Left ventricle myocardium superior (tissue), 1 donor: Measurements from ENCODE around the gene CSNK1G1. TPM values are rescaled to one million over a fixed set of nuclear protein-coding genes. Genes with fewer than 3 reads are reported as not detected.

ENCODE experiments used
- ATAC-seq: fragments of 200-7000 bp; cut with Tn5 transposase; one replicate; pipeline ENCODE4 v1.9.1; 2020; ENCODE audit warnings: mild to moderate bottlenecking, moderate library complexity
- DNase-seq: peaks from one replicate; pipeline ENCODE4 v3.0.0-alpha.2; 2020
- intact Hi-C: fragments of 100-400 bp; cut with micrococcal nuclease; formaldehyde crosslinking; loops from one replicate; pipeline ENCODE4 v1.11.0; 2022
- total RNA-seq: library from RNA; stranded (reverse); fragmentation: NEBNext Ultra II Directional; extraction: Animal tissue kit (Norgen Biotek cat#: 25700); gene quantifications from one replicate; pipeline ENCODE4 v1.2.1, GENCODE V29; 2021
- donor health status: DM: no; HTN: yes; CAD: no; lungs with severe emphysema.

Gene CSNK1G1
- total RNA-seq, 1 donor from 2014 or later = 8.2 TPM

DNA sequence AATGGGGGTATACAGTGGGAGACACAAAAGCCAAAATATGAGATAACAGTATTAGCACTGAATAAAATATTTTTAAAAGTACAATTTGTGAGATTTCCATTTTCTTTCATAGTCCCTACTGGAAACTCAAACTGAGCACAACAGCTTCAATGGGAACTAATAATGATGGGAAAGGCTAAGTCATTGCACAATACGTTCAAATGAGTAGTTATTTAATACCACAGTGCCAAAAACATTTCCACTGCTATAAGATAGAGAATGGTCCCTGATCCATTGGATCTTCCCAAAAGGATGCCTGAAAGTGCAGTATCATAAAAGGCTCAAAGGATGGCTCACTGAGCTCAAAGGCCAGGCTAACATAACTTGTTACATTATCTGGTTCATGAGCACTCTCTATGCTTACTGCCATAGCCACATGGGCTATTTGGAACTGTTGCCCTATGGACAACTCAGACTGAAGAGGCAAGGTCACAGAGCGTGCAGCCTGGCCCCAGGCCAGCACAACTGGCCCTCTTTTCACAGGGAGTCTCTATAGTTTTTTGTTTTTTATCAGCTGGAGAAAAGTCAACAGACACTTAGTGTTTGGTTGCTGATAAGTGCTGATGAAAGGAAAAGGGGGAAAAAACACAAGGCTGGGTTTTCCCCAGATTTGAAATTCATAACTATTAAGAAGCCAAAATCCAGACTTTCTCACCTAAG is 139.1 kb downstream of the CSNK1G1 start:
- intact Hi-C loops = no loop called here
- ATAC-seq (peak; percentile 66), DNase-seq (peak; percentile 59)

DNA sequence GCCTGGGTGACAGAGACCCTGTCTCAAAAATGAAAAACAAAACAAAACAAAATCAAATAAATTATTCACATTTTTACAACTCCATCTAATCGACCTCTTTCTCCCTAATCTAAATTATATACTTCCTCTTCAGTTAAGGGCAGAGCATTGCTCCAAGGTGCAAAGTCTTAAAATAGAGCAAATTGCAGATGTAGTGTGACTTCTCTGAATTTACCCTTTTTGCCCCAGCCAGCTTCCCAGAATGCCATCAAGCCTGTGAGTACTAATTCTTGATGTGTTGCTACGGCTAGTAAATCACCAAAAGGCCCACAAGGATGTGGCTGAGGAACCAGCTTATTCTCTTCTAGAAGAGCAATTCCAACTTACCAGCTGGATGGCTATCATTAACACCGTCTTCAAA is 139.8 kb downstream of the CSNK1G1 start:
- DNase-seq = no peak
- intact Hi-C loops = no loop called here
- no peak for ATAC-seq

DNA sequence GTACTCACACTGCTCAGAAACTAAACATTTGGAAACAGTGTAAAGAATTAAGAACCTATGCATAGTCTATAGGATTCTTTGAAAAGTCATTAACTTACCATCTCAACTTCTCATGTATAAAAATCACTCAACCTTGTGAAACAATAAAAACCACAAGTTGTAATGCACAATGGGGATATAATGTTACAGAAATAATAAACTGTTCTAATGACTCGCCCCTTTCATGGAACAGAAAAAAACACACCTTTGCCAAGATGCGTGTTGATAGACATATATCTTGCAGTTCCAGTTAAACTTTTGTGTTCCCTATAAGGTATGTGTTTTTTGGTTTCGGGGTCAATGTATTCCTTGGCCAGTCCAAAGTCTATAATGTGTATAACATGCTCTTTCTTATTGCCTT is 142.3 kb downstream of the CSNK1G1 start:
- ATAC-seq (no peak), DNase-seq (no peak)
- intact Hi-C loops = no loop called here

DNA sequence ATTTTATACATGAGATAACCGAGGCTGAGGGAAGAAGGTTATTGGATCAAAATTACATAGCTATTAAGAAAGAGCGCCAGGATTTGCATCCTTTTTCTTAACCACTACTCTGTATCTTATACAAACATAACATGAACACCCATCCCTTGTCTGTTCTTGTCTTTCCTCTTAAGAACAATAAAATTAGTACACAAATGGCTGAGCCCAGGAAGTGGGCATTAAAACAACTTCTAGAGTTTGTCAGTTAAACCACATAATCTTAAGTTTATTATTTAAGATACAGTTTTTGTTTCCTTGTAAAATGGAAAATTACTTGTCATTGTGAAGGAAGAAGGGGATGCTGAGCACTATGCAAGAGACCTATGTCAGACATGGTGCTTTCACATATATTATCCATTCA is 144.3 kb downstream of the CSNK1G1 start:
- intact Hi-C loops = no loop called here

DNA sequence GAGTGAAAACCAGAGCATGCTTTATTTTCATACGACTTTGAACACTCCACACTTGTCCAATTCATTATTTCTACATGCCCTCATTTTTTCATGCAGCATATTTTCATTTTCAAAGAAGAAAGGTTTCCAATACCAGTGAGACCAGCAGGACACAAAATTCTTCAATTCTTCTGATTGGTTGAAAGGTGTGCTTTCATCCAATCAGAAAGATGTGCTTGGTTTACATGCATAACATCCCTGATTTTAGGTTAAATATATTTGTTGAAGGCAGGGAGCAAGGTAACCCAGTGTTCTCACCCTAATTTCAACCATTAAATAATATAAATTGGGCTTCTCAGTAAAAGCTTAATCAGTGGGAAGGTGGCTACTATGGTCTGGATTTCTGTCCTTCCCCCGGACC is 145.6 kb downstream of the CSNK1G1 start:
- intact Hi-C loops = no loop called here
- DNase-seq (no peak), ATAC-seq (no peak)

More for the DNA sequence above, 144.3 kb downstream of the CSNK1G1 start:
- ATAC-seq = no peak
- DNase-seq = no peak

DNA sequence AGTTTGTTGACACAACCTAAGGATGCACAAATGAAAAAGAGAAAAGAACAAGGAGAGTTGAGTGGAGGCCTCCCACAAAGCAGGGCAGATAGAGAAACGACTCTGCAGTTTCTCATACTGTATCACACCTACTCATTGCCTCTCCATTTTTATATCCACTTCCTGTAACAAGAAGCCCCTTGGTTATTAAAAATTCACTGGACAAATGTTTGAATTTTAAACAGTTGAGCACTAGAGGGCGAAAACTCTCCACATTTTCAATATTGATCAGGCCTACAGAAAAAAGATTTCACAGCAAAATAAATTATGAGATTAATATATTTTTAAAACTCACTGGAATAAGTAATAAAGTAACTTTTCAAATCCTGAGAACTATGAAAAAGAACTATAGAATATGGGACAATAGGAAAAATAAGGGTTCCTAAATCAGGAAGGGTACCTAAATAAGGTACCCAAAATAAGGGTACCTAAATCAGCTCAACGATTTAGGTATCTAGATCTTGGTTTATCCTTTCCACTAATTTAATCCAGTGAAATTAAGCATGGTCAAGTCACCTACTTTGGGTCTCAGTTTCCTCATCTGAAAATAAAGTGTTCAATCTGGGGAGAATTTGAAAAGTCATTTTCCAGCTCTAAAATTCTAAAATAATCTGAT is 146.2 kb downstream of the CSNK1G1 start:
- intact Hi-C loops = no loop called here
- DNase-seq (no peak), ATAC-seq (no peak)

DNA sequence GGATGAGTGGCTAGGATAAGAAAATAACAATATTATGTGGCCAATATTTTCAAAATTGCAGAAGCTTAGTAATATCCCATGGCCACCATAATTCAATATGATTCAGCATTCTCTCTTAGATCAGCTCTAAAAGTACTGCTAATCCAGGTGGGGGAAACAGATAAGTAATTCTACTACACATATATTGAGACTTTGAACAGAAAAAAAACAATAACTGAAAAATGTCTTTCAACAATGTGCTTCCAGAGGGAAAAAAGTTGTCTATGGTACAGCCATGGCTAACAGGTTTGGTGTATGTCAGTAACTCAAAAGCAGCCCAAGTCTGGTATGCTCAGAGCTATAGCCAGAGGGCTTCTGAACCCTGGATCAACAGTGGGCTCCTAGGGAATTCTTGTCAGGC is 150.8 kb downstream of the CSNK1G1 start:
- intact Hi-C loops = no loop called here
- ATAC-seq = no peak
- DNase-seq = no peak

DNA sequence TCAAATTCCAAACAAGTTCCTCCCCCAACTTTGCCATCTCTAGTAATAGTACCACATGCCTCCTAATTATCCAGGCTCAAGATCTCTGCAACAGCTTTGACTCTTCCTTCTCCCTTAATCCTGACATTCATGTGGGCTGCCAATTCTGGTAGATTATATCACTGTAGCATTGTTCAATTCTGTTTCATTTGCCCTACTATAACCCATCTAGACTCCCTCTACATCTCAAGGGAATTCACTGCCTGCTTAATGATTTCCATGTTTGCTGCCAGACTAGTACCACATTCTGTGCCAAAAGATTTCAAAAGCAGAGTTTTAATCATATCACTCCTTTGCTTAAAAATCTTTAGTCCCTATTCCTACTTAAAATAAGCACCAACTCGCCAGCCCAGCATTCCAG is 158.5 kb downstream of the CSNK1G1 start:
- intact Hi-C loops = no loop called here
- no peak for DNase-seq
- peak; percentile 54 for ATAC-seq

DNA sequence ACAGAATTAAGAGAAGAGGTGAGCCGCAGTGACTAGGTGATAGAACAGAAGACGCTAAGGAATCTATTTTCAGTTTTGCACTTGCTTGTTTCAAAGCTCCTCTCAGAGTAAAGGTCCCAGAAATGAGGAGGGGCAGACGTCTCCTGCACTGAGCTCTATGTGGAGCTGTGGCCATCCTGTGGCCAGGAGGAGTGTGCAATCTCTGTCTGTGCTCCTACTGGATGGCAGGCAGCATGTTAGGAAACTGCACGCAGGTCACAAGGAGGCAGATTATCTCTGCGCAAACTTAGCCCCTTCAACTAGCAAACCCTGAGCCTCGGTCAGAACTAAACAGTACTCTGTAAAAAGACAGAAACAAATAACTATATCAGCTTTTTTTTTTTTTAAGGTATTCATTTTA is 162.0 kb downstream of the CSNK1G1 start:
- peak; percentile 24 for ATAC-seq
- no peak for DNase-seq
- intact Hi-C loops = no loop called here

DNA sequence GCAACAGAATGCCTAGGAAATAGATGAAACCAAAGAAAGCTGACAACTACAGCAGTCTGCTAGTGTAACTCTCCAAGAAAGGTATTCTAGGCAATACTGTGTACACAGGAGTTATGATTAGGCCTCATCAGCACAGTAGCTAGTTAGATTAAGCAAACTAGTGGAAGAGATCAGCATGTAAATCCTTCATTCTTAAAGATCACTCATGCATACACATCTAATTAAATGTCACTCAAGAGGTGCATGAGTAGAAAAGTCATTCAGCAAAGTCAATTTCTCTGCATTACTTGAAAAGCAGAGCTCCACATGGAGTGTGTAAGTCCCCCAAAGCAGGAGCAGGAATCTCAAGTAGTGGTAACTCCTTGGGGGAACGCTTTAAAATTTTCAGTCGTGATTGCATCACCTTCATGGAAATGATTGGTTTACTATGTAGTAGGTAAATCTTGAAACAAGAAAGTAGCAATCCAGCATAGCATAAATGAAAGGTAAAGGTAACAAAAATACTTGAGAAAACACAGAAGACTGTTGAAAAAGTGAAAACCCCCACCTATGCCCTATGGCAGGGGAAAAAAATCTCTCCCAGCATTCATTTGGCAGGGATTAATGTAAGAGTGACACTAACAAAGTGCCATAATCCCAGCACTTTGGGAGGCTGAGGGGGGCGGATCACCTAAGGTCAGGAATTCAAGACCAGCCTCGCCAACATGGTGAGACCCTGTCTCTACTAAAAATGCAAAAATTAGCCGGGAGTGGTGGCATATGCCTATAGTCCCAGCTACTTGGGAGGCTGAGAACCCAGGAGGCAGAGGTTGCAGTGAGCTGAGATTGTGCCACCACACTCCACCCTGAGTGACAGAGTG is 163.8 kb downstream of the CSNK1G1 start:
- intact Hi-C loops = no loop called here
- ATAC-seq (no peak), DNase-seq (no peak)

DNA sequence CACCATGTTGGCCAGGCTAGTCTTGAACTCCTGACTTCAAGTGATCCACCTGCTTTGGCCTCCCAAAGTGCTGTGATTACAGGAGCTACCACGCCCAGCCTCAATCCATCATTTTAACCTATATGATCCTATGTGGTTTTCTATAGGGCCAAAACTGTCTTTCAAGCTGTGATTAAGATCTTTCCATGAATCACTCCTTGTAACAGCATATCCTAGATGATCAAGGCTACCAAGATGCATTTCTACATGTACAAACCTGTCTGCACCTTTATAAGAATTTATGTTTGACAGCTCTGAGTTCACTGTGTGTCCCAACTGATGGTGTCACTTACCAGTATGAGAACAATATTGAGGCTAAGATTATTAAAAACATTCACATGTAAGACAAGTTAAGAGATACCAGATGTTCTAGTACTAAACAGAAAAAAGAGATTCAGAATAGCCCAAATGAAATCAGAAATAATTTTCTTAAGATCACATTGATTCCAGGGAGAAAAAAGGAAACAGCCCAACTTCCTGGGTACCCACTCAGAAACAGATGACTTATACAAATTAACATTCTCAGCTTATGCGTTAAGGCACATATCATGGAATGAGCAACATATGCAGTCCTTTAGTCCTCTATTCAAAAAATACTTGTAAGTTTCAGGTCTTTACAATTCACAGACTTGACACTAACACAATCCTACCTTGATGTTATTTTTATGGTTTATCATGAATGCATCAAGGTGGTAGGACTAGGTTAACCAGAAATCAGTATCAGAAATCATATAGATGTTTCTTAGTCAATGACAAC is 168.4 kb downstream of the CSNK1G1 start:
- intact Hi-C loops = no loop called here
- DNase-seq = no peak

DNA sequence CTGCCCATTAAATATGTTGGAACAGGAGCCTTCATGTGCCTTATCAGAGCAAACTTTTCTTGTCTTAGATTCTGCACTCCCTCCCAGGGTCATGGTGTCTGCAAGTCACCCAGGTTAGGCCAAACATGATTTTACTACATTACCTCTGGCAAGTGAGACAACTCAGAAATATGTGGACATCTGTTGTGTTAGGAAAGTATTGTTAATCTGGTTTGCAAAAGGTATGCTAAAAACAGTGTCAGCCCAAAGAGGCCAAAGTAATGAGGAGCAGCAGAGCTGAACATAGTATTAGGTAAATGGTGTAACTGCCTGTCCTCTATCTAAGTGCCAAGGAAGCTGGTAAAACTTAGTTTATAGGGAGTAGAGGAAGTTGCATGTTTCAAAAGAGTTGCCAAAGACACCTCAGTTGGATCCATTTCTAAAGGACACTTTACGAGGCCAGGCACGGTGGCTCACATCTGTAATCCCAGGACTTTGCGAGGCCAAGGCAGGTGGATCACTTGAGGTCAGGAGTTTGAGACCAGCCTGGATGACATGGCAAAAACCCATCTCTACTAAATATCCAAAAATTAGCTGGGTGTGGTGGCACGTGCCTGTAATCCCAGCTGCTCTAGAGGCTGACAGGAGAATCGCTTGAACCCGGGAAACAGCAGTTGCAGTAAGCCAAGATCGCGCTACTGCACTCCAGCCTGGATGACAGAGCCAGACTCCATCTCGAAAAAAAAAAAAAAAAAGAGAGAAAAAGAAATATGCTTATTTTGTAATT is 170.6 kb downstream of the CSNK1G1 start:
- no peak for DNase-seq
- intact Hi-C loops = no loop called here
- ATAC-seq = no peak

More for the DNA sequence above, 168.4 kb downstream of the CSNK1G1 start:
- ATAC-seq = no peak

DNA sequence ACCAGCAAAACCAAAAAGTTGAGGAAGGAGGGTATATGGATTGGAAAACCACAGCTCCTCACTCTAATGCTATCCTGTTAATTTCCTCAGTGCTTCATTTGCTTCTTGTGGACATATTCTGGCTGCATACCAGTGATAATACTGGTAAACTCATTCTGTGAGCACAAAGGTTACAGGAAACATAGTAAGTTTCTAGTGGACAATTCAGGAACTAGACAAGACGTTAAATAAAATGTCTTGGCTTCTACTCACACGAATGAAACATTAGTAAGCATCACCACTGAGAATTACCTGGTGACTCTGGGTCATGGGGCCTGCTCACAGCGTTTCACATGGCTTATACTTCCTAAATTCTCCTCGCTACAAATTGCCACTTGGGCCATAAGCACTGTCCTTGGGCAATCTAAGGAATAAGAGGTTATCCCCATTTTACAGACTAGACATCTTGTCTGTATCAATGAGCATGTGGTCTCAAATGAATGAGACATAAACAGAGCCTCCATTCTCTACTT is 173.1 kb downstream of the CSNK1G1 start:
- intact Hi-C loops = no loop called here
- ATAC-seq (no peak), DNase-seq (no peak)

DNA sequence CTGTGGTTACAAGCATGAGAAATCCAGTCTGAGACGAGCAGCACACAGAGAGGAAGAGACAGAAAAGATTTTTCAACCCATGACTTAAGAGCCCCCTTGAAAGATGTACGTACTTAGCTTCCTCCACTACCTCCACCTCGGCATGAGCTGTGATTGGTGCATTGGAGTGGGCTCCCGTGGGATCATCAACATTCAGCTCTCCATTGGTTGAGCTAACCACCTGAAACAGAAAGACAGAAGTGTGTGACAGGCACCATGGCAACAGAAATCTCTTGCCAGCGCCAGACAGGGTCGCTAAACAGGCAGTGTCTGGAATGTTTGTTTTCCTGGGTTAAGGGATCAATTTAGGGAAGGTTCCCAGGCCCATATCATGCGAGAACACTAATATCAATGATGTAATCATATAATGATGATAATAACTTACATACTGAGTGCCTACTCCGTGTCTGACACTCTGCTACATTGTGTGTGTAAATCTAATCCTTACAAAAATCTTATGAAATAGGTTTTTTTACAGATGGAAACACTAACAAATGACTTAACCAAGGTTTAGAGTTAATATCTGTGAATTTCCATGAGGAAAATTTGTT is 175.6 kb downstream of the CSNK1G1 start:
- intact Hi-C loops = no loop called here
- DNase-seq (no peak), ATAC-seq (no peak)

DNA sequence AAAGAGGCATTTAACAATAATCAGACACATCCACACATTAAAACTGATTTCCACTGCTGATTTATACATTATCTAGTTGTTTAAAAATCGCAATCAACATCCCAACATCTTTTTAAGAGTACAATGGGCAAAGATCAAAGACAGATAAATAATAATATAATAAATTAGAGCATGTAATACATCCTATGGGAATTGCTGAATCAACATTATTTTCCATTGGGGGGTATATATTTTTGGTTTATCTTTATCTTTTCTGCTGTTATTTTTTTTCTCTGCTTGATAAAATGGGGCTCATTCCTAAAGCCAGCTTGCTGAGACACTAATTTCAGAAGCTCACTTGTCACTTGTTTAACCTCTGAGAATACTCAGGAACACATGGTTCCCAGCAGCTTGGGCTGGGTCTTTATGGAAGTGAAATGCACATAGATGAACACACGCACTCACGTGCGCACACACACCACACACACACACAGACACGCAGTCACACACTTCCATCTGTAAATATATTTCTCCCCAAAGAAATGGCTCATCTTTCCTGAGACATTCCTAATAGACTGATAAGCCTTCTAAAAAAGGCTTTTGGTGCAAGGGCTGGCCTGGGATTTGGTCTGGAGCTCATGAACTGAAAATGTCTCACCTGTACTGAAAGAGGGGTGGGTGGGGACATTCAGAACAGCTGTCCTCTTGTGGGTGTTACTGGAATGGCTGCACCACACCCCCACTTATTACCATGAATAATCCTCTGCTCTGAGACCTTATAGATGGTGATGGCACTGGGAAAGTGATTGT is 189.7 kb downstream of the CSNK1G1 start:
- no peak for ATAC-seq
- intact Hi-C loops = no loop called here
- no peak for DNase-seq

DNA sequence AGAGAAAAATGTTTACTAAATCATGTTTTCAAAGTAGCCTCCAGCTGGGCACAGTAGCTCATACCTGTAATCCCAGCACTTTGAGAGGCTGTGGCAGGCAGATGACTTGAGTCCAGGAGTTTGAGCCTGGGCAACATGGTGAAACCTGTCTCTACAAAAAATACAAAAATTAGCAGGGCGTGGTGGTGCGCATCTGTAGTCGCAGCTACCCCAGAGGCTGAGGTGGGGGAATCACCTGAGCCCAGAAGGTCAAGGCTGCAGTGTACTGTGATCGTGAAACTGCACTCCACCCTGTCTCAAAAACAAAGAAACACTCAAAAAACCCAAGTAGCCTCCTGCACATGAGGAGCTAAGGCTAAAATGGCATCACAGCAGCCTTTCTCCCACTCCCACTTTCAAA is 191.5 kb downstream of the CSNK1G1 start:
- no peak for ATAC-seq
- no peak for DNase-seq
- intact Hi-C loops = no loop called here

DNA sequence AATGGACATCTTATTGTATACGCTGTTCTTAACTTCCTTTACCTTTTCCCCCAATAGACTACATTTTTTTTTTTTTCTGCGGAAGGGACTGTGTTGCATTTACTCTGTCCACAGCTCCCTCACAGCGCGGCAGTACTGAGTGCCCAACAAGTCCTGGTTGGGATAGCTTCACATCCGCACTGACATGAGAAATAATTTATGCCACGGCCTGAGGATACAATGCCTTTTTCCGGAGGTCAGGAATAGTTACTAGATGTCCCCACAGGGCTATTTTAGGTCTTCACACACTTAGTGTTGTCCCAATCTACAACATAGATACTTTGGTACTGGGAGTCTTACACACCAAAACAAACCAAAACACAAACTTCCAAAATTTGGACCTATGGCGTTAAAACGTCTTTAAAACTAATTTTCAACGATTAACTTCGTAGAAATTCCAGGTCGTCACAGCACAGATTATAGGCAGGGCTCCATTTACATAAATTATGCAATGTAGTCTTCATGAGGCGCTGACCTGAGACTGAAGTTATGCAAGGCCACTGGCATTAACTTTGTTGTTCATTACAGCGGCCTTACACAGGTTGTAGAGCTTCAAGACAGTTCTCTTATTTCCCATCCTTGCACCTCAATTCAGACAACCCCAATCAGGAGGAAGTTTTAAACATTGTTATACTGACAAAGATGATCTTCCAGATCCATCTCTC is 192.2 kb downstream of the CSNK1G1 start:
- DNase-seq = peak; percentile 53
- intact Hi-C loops = no loop called here

More for the DNA sequence above, 192.2 kb downstream of the CSNK1G1 start:
- ATAC-seq = peak; percentile 26
